Chondrocyte (in vitro differentiated cells): ENCODE measurements around the gene AZIN2. TPM values are rescaled to one million over a fixed set of nuclear protein-coding genes. Genes with fewer than 3 reads are reported as not detected.
"Not testable (repeated sequence)": the region's sequence is repeated elsewhere in the genome, so short reads cannot be mapped to it uniquely, and the experiment has no call there.

ENCODE experiments used
- DNase-seq: peaks from one replicate; pipeline ENCODE4 v3.0.0; 2021; ENCODE audit warnings: mixed read lengths, low spot score
- H3K27ac Mint-ChIP-seq: one replicate; pipeline ENCODE4 v1.8.0; 2021; ENCODE audit warnings: mild to moderate bottlenecking, moderate library complexity, mixed read lengths; ENCODE audit not compliant: unreplicated experiment
- H3K27me3 Mint-ChIP-seq: 2 replicates; pipeline ENCODE4 v1.8.0; 2021; ENCODE audit warnings: low read depth, mixed read lengths
- H3K36me3 Mint-ChIP-seq: 2 replicates; pipeline ENCODE4 v1.8.0; 2021; ENCODE audit warnings: low read depth, mixed read lengths
- H3K4me1 Mint-ChIP-seq: 2 replicates; pipeline ENCODE4 v1.8.0; 2021; ENCODE audit warnings: low read depth, mild to moderate bottlenecking, mixed read lengths
- H3K4me3 Mint-ChIP-seq: one replicate; pipeline ENCODE4 v1.8.0; 2021; ENCODE audit warnings: mild to moderate bottlenecking, moderate library complexity, mixed read lengths; ENCODE audit not compliant: unreplicated experiment
- H3K9me3 Mint-ChIP-seq: 2 replicates; pipeline ENCODE4 v1.8.0; 2021; ENCODE audit warnings: low read depth, mixed read lengths
- CTCF ChIP-seq: fragments of 200-600 bp; sonication (generic); IDR thresholded peaks from 2 replicates; pipeline ENCODE4 v1.5.0; 2021; ENCODE audit warnings: antibody characterized with exemption, mild to moderate bottlenecking, moderate library complexity
- total RNA-seq: library from RNA; stranded (reverse); gene quantifications from 3 replicates; pipeline ENCODE4 v1.2.1, GENCODE V29; 2021

The AZIN2 gene
- total RNA-seq, 1 donor from 2014 or later = 3.5 TPM

- H3K27me3 Mint-ChIP-seq = no peaks in the 10 kb centered on the region
- DNase-seq = peak; percentile 94
- peaks cover 16% of the 10 kb centered on the region for H3K36me3 Mint-ChIP-seq
- no peak overlapping the region for H3K4me3 Mint-ChIP-seq
- H3K4me1 Mint-ChIP-seq = peaks cover 26% of the 10 kb centered on the region
- peak overlapping the region; percentile 82 for H3K27ac Mint-ChIP-seq
- no peak for TF ChIP-seq CTCF
- H3K9me3 Mint-ChIP-seq = peaks cover 32% of the 10 kb centered on the region
These were observed 20.3 kb upstream of the AZIN2 start for GRCh38 chr1:33060579-33061083.

- Mint-ChIP-seq H3K36me3 (peaks cover 16% of the 10 kb centered on the region), H3K27ac (no peak overlapping the region), H3K4me1 (peaks cover 26% of the 10 kb centered on the region)
These were observed 19.1 kb upstream of the AZIN2 start for GRCh38 chr1:33061834-33062233.

GRCh38 chr1:33064284-33064683 is 16.7 kb upstream of the AZIN2 start:
- H3K4me3 Mint-ChIP-seq, H3K27ac Mint-ChIP-seq, DNase-seq, H3K27me3 Mint-ChIP-seq: not testable (repeated sequence)
- peaks cover 35% of the 10 kb centered on the region for H3K4me1 Mint-ChIP-seq
- H3K36me3 Mint-ChIP-seq = peaks cover 16% of the 10 kb centered on the region
- H3K9me3 Mint-ChIP-seq = peaks cover 51% of the 10 kb centered on the region

More at GRCh38 chr1:33061834-33062233, 19.1 kb upstream of the AZIN2 start:
- DNase-seq = no peak
- no peaks in the 10 kb centered on the region for H3K27me3 Mint-ChIP-seq
- H3K4me3 Mint-ChIP-seq = no peak overlapping the region
- TF ChIP-seq CTCF = no peak
- peaks cover 43% of the 10 kb centered on the region for H3K9me3 Mint-ChIP-seq

DNA sequence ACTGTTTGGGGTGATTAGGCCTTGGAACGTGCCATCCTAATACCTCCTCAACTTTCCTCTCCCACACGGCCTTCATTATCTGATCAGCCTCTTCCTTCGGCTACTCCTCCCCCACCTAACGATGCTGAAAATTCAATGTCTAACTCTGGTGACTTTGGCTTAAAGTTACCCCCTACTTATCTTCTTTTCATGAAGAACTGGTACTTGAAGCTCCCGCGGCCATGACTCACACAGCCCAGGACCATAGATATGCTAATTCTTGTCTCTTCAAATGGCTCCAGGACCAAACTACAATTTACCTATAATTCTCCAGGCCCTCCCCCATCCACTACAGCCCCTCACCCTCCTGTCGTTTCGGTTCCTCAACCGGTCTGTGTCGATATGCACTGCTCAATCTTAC is 15.7 kb upstream of the AZIN2 start:
- Mint-ChIP-seq H3K4me3 (no peak overlapping the region), H3K4me1 (peaks cover 27% of the 10 kb centered on the region), H3K36me3 (peaks cover 16% of the 10 kb centered on the region), H3K9me3 (peaks cover 51% of the 10 kb centered on the region), H3K27me3 (no peaks in the 10 kb centered on the region), H3K27ac (no peak overlapping the region)
- DNase-seq = no peak
- no peak for TF ChIP-seq CTCF

DNA sequence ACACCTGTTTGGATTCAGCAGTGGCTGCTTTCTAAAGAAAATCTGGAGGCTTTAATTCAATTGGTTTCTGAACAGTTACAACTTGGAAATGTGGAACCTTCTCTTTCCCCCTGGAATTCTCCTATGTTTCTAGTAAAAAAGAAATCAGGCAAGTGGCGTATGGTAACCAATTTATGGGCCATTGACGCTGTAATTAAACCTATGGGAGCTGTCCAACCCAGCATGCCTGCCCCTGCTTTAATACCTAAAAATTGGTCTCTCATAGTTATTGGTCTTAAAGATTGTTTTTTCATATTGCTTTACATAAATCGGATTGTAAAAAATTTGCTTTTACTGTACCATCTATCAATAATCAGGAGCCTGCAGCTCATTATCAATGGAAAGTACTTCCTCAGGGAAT is 14.5 kb upstream of the AZIN2 start:
- H3K27me3 Mint-ChIP-seq, DNase-seq, H3K27ac Mint-ChIP-seq, H3K4me3 Mint-ChIP-seq: not testable (repeated sequence)
- Mint-ChIP-seq H3K9me3 (peaks cover 51% of the 10 kb centered on the region), H3K4me1 (peaks cover 15% of the 10 kb centered on the region), H3K36me3 (peaks cover 16% of the 10 kb centered on the region)

DNA sequence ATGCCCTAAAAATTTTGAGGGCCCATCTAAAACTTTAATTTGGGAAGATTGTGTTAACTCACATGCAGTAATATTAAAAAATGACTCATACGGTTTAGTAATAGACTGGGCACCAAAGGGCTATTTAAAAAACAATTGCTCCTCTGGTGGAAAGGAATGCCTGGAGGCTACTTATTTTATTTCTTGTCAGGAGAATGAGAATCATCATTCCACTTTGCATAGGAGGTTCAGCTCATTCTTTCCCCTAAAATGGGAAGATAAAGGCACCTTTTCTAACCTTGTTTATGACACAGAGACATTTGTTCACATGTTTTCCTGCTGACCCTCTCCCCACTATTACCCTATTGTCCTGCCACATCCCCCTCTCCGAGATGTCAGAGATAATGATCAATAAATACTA is 12.8 kb upstream of the AZIN2 start:
- H3K27me3 Mint-ChIP-seq, H3K4me3 Mint-ChIP-seq, H3K4me1 Mint-ChIP-seq, H3K36me3 Mint-ChIP-seq, DNase-seq, H3K27ac Mint-ChIP-seq: not testable (repeated sequence)
- H3K9me3 Mint-ChIP-seq = peaks cover 42% of the 10 kb centered on the region

GRCh38 chr1:33070628-33071027 is 10.3 kb upstream of the AZIN2 start:
- peaks cover 10% of the 10 kb centered on the region for H3K4me1 Mint-ChIP-seq
- peaks cover 19% of the 10 kb centered on the region for H3K9me3 Mint-ChIP-seq
- no peak overlapping the region for H3K27ac Mint-ChIP-seq
- H3K27me3 Mint-ChIP-seq = no peaks in the 10 kb centered on the region
- H3K4me3 Mint-ChIP-seq = no peak overlapping the region
- H3K36me3 Mint-ChIP-seq = no peaks in the 10 kb centered on the region
- DNase-seq = no peak
- TF ChIP-seq CTCF = no peak
